Midbrain (tissue), 1 donor: ENCODE results near the gene GRIFIN.

Source experiments
- DNase-seq: peaks from one replicate; lab custom pipeline; 2025; lab: John Stamatoyannopoulos, UW

GRIFIN gene

GRCh38 chr7:2476298-2476697 lies at the start of gene GRIFIN:
TSS of gene GRIFIN (minus strand) at chr7:2476398. CDS start at chr7:2476383, 15 bp downstream.
- no peak for DNase-seq

GRCh38 chr7:2524808-2525657 lies 48.8 kb upstream of the GRIFIN start:
- no peak for DNase-seq

- peak; percentile 94 for DNase-seq
Observed at GRCh38 chr7:2523941-2524807, 48.0 kb upstream of the GRIFIN start.

GRCh38 chr7:2523461-2523936 lies 47.3 kb upstream of the GRIFIN start:
- peak; percentile 55 for DNase-seq

- peak; percentile 35 for DNase-seq
Observed at GRCh38 chr7:2522780-2523433, 46.7 kb upstream of the GRIFIN start.

GRCh38 chr7:2521952-2522591 lies 45.9 kb upstream of the GRIFIN start:
- peak; percentile 13 for DNase-seq

- peak; percentile 9 for DNase-seq
Observed at GRCh38 chr7:2521341-2521745, 45.1 kb upstream of the GRIFIN start.

GRCh38 chr7:2520761-2521290 lies 44.6 kb upstream of the GRIFIN start:
- DNase-seq = no peak

- no peak for DNase-seq
Observed at GRCh38 chr7:2520131-2520760, 44.0 kb upstream of the GRIFIN start.

- peak; percentile 95 for DNase-seq
Observed at GRCh38 chr7:2519119-2519930, 43.1 kb upstream of the GRIFIN start, which contains the start of gene LFNG. TSS of gene LFNG (plus strand) at chr7:2519774. CDS start at chr7:2519862, 88 bp downstream.

- DNase-seq = no peak
Observed at GRCh38 chr7:2518737-2519118, 42.5 kb upstream of the GRIFIN start.

- no peak for DNase-seq
Observed at GRCh38 chr7:2517678-2518507, 41.7 kb upstream of the GRIFIN start.

GRCh38 chr7:2517026-2517425 lies 40.8 kb upstream of the GRIFIN start:
- DNase-seq = no peak

GRCh38 chr7:2516194-2516555 lies 40.0 kb upstream of the GRIFIN start:
- no peak for DNase-seq

- DNase-seq = no peak
Observed at GRCh38 chr7:2515424-2516193, 39.4 kb upstream of the GRIFIN start.

GRCh38 chr7:2514473-2515423 lies 38.5 kb upstream of the GRIFIN start:
- DNase-seq = no peak

GRCh38 chr7:2513702-2514101 lies 37.5 kb upstream of the GRIFIN start:
- no peak for DNase-seq
